HepG2 (cell line): ENCODE data around the gene RASGRF1. TPM values are rescaled to one million over a fixed set of nuclear protein-coding genes. Genes with fewer than 3 reads are reported as not detected.

Experiments used
- HMG20A ChIP-seq: IDR thresholded peaks from 2 replicates; pipeline ENCODE4 v1.6.1; 2016; ENCODE audit warnings: borderline replicate concordance
- HNRNPLL ChIP-seq: fragments of 200-400 bp; formaldehyde crosslinking; IDR thresholded peaks from 2 replicates; pipeline ENCODE4 v1.6.1; 2017; ENCODE audit warnings: mild to moderate bottlenecking, low read depth, low read length; ENCODE audit not compliant: poor library complexity, severe bottlenecking
- RFX5 ChIP-seq: IDR thresholded peaks from 2 replicates; pipeline ENCODE4 v1.6.1; 2011; ENCODE audit warnings: low read depth, low read length, improper control_type of control experiment
- RXRA ChIP-seq: sonication (generic); formaldehyde crosslinking; IDR thresholded peaks from 2 replicates; pipeline ENCODE4 v1.5.1; 2020; ENCODE audit warnings: missing genetic modification reagents
- SP2 ChIP-seq: sonication (generic); formaldehyde crosslinking; IDR thresholded peaks from 2 replicates; pipeline ENCODE4 v1.5.1; 2020; ENCODE audit warnings: mild to moderate bottlenecking, missing genetic modification reagents
- SP4 ChIP-seq: sonication (generic); formaldehyde crosslinking; IDR thresholded peaks from 2 replicates; pipeline ENCODE4 v1.8.1; 2023; ENCODE audit warnings: mild to moderate bottlenecking, missing genetic modification reagents
- STAG1 ChIP-seq: sonication (generic); formaldehyde crosslinking; IDR thresholded peaks from 2 replicates; pipeline ENCODE4 v1.4.0; 2020; ENCODE audit warnings: missing genetic modification reagents
- ZBTB38 ChIP-seq: sonication (generic); formaldehyde crosslinking; IDR thresholded peaks from 2 replicates; pipeline ENCODE4 v1.5.1; 2020; ENCODE audit warnings: mild to moderate bottlenecking, missing genetic modification reagents
- ZNF333 ChIP-seq: sonication (generic); formaldehyde crosslinking; IDR thresholded peaks from 2 replicates; pipeline ENCODE4 v1.4.0; 2020; ENCODE audit warnings: mild to moderate bottlenecking, missing genetic modification reagents, borderline replicate concordance
- ZNF432 ChIP-seq: sonication (generic); formaldehyde crosslinking; IDR thresholded peaks from 2 replicates; pipeline ENCODE4 v1.5.0; 2020; ENCODE audit warnings: missing genetic modification reagents, mild to moderate bottlenecking, borderline replicate concordance
- ZNF496 ChIP-seq: sonication (generic); formaldehyde crosslinking; IDR thresholded peaks from 2 replicates; pipeline ENCODE4 v1.8.1; 2023; ENCODE audit warnings: mild to moderate bottlenecking, moderate library complexity, missing genetic modification reagents; ENCODE audit not compliant: insufficient replicate concordance
- ZNF510 ChIP-seq: sonication (generic); formaldehyde crosslinking; IDR thresholded peaks from 2 replicates; pipeline ENCODE4 v1.4.0; 2020; ENCODE audit warnings: low read depth, mild to moderate bottlenecking, missing genetic modification reagents
- ZNF670 ChIP-seq: sonication (generic); formaldehyde crosslinking; IDR thresholded peaks from 2 replicates; pipeline ENCODE4 v1.8.0; 2022; ENCODE audit warnings: mild to moderate bottlenecking, missing genetic modification reagents, borderline replicate concordance
- ZNF7 ChIP-seq: IDR thresholded peaks from 2 replicates; pipeline ENCODE4 v1.6.1; 2016; ENCODE audit warnings: missing biosample characterization, missing genetic modification reagents
- ZNF792 ChIP-seq: IDR thresholded peaks from 2 replicates; pipeline ENCODE4 v1.6.1; 2016
- ZSCAN29 ChIP-seq: sonication (generic); formaldehyde crosslinking; conservative IDR thresholded peaks from 2 replicates; pipeline ENCODE4 v1.4.0; 2020; ENCODE audit warnings: mild to moderate bottlenecking, missing genetic modification reagents
- polyA plus RNA-seq, 8 experiments: library from polyadenylated mRNA; depleted of rRNA in 3 of 8; stranded (reverse) in 7 of 8; unstranded in 1 of 8; fragments of >200 nt; fragmentation: Illumina TruSeq in 4 of 8; extraction: Trizol in 4 of 8; gene quantifications; 2 replicates each; pipeline versions ENCODE4 v1.2.1 to v1.2.3, GENCODE V29; 2011 to 2016; ENCODE audit warnings: low read depth in 4 of 8, missing spikeins in 1 of 8, mixed read lengths in 1 of 8; ENCODE audit not compliant: insufficient read depth in 1 of 8
- total RNA-seq, 5 experiments: library from RNA; depleted of rRNA; stranded (reverse); fragments of >200 nt; fragmentation: Illumina TruSeq; extraction: Trizol; gene quantifications; 2 replicates each; pipeline ENCODE4 v1.2.3, GENCODE V29; 2016; ENCODE audit warnings: low read depth in 1 of 5
- TF ChIP-seq, protein P1 (sequence below): sonication (generic); formaldehyde crosslinking; IDR thresholded peaks from 2 replicates; pipeline ENCODE4 v1.4.0; 2020; ENCODE audit warnings: missing genetic modification reagents, borderline replicate concordance
- TF ChIP-seq, protein P2 (sequence below): sonication (generic); formaldehyde crosslinking; IDR thresholded peaks from 2 replicates; pipeline ENCODE4 v1.4.0; 2020; ENCODE audit warnings: missing genetic modification reagents
- TF ChIP-seq, protein P3 (sequence below): sonication (generic); formaldehyde crosslinking; IDR thresholded peaks from 2 replicates; pipeline ENCODE4 v1.4.0; 2020; ENCODE audit warnings: missing genetic modification reagents, borderline replicate concordance
- TF ChIP-seq, protein P4 (sequence below): sonication (generic); formaldehyde crosslinking; IDR thresholded peaks from 2 replicates; pipeline ENCODE4 v1.9.0; 2021; ENCODE audit warnings: missing genetic modification reagents, borderline replicate concordance

RASGRF1 gene
- total and polyA plus RNA-seq, 2 of the 13 experiments (the other 11 are each of a cell fraction or from before 2014, with no cell fraction given), result 0.55 to 3.0 TPM

DNA sequence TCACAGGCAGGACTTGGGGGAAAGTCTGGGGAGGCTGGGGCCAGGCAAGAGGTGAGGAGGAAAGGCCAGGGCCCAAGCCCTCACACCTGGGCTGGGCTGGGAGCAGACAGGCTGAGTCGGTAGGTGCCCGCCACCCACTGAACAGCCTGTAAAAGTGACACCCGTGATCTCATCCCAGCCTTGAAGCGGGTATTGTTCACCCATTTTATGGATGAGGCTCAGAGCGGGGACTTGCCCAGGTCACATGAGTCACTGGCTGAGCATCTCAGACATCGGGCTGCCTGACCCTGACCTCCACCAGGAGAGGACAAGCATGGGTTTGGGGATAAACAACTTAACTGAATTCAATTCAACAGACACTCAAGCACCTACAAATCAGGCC, 93.7 kb downstream of the RASGRF1 start (continued):
- TF ChIP-seq ZNF510 (no peak), ZBTB38 (CRISPR knock-in tag) (peak; percentile 99), ZNF333 (no peak), ZSCAN29 (CRISPR knock-in tag) (no peak), HMG20A (CRISPR knock-in tag) (peak; percentile 64; the same call in 1 of the 2 replicates), HNRNPLL (no peak), SP4 (CRISPR knock-in tag) (no peak), RXRA (CRISPR knock-in tag) (peak; percentile 97), SP2 (CRISPR knock-in tag) (no peak), RFX5 (no peak), ZNF670 (CRISPR knock-in tag) (0 out of 2 replicates have a peak, but pooled peaks have one; percentile 51), ZNF7 (no peak), ZNF496 (CRISPR knock-in tag) (no peak), ZNF432 (CRISPR knock-in tag) (no peak), ZNF792 (CRISPR knock-in tag) (peak; percentile 64; the same call in 1 of the 2 replicates), STAG1 (peak; percentile 29; the same call in 1 of the 2 replicates)
- TF ChIP-seq, protein P1, sequence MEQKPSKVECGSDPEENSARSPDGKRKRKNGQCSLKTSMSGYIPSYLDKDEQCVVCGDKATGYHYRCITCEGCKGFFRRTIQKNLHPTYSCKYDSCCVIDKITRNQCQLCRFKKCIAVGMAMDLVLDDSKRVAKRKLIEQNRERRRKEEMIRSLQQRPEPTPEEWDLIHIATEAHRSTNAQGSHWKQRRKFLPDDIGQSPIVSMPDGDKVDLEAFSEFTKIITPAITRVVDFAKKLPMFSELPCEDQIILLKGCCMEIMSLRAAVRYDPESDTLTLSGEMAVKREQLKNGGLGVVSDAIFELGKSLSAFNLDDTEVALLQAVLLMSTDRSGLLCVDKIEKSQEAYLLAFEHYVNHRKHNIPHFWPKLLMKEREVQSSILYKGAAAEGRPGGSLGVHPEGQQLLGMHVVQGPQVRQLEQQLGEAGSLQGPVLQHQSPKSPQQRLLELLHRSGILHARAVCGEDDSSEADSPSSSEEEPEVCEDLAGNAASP (CRISPR knock-in tag), result peak; percentile 94; the same call in 1 of the 2 replicates
- TF ChIP-seq, protein P2, sequence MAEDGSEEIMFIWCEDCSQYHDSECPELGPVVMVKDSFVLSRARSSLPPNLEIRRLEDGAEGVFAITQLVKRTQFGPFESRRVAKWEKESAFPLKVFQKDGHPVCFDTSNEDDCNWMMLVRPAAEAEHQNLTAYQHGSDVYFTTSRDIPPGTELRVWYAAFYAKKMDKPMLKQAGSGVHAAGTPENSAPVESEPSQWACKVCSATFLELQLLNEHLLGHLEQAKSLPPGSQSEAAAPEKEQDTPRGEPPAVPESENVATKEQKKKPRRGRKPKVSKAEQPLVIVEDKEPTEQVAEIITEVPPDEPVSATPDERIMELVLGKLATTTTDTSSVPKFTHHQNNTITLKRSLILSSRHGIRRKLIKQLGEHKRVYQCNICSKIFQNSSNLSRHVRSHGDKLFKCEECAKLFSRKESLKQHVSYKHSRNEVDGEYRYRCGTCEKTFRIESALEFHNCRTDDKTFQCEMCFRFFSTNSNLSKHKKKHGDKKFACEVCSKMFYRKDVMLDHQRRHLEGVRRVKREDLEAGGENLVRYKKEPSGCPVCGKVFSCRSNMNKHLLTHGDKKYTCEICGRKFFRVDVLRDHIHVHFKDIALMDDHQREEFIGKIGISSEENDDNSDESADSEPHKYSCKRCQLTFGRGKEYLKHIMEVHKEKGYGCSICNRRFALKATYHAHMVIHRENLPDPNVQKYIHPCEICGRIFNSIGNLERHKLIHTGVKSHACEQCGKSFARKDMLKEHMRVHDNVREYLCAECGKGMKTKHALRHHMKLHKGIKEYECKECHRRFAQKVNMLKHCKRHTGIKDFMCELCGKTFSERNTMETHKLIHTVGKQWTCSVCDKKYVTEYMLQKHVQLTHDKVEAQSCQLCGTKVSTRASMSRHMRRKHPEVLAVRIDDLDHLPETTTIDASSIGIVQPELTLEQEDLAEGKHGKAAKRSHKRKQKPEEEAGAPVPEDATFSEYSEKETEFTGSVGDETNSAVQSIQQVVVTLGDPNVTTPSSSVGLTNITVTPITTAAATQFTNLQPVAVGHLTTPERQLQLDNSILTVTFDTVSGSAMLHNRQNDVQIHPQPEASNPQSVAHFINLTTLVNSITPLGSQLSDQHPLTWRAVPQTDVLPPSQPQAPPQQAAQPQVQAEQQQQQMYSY, result no peak
- TF ChIP-seq, protein P3, sequence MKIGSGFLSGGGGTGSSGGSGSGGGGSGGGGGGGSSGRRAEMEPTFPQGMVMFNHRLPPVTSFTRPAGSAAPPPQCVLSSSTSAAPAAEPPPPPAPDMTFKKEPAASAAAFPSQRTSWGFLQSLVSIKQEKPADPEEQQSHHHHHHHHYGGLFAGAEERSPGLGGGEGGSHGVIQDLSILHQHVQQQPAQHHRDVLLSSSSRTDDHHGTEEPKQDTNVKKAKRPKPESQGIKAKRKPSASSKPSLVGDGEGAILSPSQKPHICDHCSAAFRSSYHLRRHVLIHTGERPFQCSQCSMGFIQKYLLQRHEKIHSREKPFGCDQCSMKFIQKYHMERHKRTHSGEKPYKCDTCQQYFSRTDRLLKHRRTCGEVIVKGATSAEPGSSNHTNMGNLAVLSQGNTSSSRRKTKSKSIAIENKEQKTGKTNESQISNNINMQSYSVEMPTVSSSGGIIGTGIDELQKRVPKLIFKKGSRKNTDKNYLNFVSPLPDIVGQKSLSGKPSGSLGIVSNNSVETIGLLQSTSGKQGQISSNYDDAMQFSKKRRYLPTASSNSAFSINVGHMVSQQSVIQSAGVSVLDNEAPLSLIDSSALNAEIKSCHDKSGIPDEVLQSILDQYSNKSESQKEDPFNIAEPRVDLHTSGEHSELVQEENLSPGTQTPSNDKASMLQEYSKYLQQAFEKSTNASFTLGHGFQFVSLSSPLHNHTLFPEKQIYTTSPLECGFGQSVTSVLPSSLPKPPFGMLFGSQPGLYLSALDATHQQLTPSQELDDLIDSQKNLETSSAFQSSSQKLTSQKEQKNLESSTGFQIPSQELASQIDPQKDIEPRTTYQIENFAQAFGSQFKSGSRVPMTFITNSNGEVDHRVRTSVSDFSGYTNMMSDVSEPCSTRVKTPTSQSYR (CRISPR knock-in tag), result no peak
- TF ChIP-seq, protein P4, sequence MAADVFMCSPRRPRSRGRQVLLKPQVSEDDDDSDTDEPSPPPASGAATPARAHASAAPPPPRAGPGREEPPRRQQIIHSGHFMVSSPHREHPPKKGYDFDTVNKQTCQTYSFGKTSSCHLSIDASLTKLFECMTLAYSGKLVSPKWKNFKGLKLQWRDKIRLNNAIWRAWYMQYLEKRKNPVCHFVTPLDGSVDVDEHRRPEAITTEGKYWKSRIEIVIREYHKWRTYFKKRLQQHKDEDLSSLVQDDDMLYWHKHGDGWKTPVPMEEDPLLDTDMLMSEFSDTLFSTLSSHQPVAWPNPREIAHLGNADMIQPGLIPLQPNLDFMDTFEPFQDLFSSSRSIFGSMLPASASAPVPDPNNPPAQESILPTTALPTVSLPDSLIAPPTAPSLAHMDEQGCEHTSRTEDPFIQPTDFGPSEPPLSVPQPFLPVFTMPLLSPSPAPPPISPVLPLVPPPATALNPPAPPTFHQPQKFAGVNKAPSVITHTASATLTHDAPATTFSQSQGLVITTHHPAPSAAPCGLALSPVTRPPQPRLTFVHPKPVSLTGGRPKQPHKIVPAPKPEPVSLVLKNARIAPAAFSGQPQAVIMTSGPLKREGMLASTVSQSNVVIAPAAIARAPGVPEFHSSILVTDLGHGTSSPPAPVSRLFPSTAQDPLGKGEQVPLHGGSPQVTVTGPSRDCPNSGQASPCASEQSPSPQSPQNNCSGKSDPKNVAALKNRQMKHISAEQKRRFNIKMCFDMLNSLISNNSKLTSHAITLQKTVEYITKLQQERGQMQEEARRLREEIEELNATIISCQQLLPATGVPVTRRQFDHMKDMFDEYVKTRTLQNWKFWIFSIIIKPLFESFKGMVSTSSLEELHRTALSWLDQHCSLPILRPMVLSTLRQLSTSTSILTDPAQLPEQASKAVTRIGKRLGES, result no peak
